ENCODE results near the gene XIST.

XIST gene

GRCh38 chrX:73863268-73863667, 10.8 kb upstream of the XIST start:
- no peak for TF ChIP-seq CTCF (IDR thresholded peaks at IDR 0.05; ENCODE audit: extremely low read depth, missing control alignments)
- no peak for DNase-seq (ENCODE audit: low spot score)

GRCh38 chrX:73859622-73860021, 7.1 kb upstream of the XIST start:
- DNase-seq (ENCODE audit: low spot score), result no peak
- TF ChIP-seq CTCF (IDR thresholded peaks at IDR 0.05; ENCODE audit: extremely low read depth, missing control alignments), result no peak

DNA sequence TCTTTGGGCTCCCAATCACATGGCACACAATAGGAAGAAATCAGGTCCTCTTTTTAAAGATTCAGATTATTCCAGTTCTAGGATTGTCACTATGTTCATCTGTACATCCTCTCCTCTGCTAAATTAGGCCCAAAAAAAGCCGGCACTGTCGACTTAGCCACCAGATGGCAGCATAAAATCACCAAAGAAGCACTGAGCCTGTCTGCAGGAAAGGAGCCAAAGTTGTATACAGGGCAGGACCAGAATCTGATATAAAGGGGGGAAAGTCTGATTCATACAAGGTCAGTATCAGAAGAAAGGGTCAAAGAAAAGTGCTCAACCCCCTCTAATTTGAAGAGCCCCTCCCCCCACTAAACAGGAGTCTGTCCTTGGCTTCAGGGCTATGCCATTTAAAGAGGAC, 3.0 kb upstream of the XIST start:
- peak; percentile 48 for TF ChIP-seq CTCF (IDR thresholded peaks at IDR 0.05; ENCODE audit: extremely low read depth, missing control alignments)
- peak; percentile 32 for DNase-seq (ENCODE audit: low spot score)

DNA sequence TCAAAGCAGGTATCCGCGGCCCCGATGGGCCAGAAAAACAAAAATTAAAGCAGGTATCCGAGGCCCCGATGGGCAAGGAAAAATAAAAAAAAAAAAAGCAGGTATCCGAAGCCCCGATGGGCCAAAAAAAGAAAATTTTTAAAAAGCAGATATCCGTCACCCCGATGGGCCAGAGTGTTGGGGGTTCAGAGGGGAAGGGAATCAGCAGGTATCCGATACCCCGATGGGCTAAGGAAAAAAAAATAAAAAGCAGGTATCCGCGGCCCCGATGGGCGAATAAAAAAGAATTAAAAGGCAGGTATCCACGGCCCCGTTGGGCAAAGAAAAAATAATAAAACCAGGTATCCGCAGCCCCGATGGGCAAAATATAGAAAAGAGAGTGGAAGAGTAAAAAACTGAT, 492 bp downstream of the XIST start:
- no peak for TF ChIP-seq CTCF (IDR thresholded peaks at IDR 0.05; ENCODE audit: extremely low read depth, missing control alignments)

GRCh38 chrX:73851014-73852009, 1.2 kb downstream of the XIST start:
- TF ChIP-seq CTCF (IDR thresholded peaks at IDR 0.05; ENCODE audit: extremely low read depth, missing control alignments), result no peak
- DNase-seq (ENCODE audit: low spot score), result no peak

More for the DNA sequence above, 492 bp downstream of the XIST start:
- DNase-seq (ENCODE audit: low spot score), result no peak

DNA sequence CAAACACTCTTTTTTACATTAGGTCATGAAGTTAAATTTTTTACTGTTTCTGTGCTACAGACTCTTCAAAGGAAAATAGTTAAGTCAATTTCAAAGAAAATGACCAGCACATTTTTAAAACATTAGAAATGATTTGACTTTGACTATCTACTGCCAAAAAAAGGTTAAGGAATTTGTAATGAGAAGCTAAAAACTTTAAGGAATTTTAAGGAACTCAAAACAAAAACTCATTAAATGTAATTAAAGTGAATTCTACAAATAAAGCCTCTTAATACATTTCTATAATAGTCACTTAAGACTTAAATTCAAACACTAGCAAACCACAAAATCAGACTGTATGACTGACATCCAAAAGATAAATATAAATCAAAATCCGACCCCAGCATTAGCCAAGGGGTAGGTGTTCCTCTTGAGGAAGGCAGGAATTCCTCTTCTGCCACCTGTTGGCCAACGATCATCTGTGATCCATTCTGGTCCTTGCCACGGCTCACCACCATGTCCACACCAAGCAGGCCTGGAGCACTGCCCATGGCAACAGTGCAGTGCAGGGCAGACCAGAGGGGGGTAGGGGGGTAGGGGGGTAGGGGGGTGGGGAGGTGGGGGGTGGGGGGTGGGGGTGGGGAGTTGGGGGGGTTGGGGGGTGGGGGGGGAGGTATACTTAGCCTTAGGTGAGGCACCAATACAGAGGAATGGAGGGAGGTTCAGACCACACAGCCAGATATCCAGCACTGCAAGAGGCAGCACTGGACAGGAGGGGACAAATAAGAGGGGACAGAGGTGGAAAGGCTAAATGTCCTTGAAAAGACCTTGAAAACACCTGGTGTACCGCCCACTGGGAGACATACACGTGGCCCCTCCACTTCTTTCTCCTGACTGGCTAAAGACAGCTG, 2.1 kb downstream of the XIST start:
- peak; percentile 9 for DNase-seq (ENCODE audit: low spot score)
- TF ChIP-seq CTCF (IDR thresholded peaks at IDR 0.05; ENCODE audit: extremely low read depth, missing control alignments), result no peak

DNA sequence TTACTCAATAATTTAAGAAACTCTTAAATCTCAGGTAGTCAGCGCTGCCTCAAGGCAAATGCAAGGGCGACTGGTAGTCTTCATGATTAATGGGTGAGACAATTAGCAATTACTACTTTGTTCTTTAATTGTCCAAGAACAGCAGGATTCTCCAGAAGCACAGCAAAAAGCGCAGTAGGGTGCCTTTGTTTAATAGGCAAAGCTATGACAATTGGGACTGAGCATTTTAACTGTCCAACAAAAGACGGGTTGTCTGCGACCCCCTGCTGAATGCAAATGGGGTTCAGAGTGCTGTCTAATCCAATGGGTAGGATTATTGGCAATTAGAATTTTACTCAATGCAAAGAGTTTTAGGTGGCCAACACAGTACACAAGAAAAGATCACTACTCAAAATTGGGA, 3.4 kb downstream of the XIST start:
- TF ChIP-seq CTCF (IDR thresholded peaks at IDR 0.05; ENCODE audit: extremely low read depth, missing control alignments), result no peak
- DNase-seq (ENCODE audit: low spot score), result no peak
